Activated CD8-positive, alpha-beta T cell treated with anti-CD3 and anti-CD28 coated beads for 36 hours (primary cell): ENCODE data around the gene SLC4A1. TPM values are rescaled to one million over a fixed set of nuclear protein-coding genes. Genes with fewer than 3 reads are reported as not detected.

Source experiments
- ATAC-seq: fragments of 200-7000 bp; cut with Tn5 transposase; one replicate; pipeline ENCODE4 v1.10.0; 2021; ENCODE audit warnings: mild to moderate bottlenecking, moderate library complexity
- CTCF ChIA-PET: fragments of 350-600 bp; sonication (Branson Sonifier 250); formaldehyde crosslinking; loops from one replicate; lab custom pipeline; 2021; ENCODE audit warnings: antibody characterized with exemption; lab: Charles Lee
- POLR2A ChIA-PET: fragments of 350-600 bp; sonication (Branson Sonifier 250); formaldehyde crosslinking; loops from one replicate; lab custom pipeline; 2021; ENCODE audit warnings: antibody characterized with exemption; lab: Charles Lee
- DNase-seq: peaks from one replicate; pipeline ENCODE4 v3.0.0-alpha.2; 2020
- H3K27ac Mint-ChIP-seq: one replicate; pipeline ENCODE4 v1.8.0; 2021; ENCODE audit warnings: mild to moderate bottlenecking, mixed read lengths
- H3K27me3 Mint-ChIP-seq: one replicate; pipeline ENCODE4 v1.8.0; 2021; ENCODE audit warnings: mixed read lengths
- H3K36me3 Mint-ChIP-seq: one replicate; pipeline ENCODE4 v1.8.0; 2021; ENCODE audit warnings: low read depth, mixed read lengths
- H3K4me1 Mint-ChIP-seq: one replicate; pipeline ENCODE4 v1.8.0; 2021; ENCODE audit warnings: low read depth, mixed read lengths
- H3K4me3 Mint-ChIP-seq: one replicate; pipeline ENCODE4 v1.8.0; 2021; ENCODE audit warnings: mild to moderate bottlenecking, moderate library complexity, mixed read lengths
- H3K9me3 Mint-ChIP-seq: one replicate; pipeline ENCODE4 v1.8.0; 2021; ENCODE audit warnings: mixed read lengths
- intact Hi-C: fragments of 100-400 bp; cut with micrococcal nuclease; formaldehyde crosslinking; loops from one replicate; pipeline ENCODE4 v1.10.0; 2022
- total RNA-seq, 2 experiments: library from RNA; stranded (reverse); gene quantifications; one replicate each; pipeline ENCODE4 v1.2.3, GENCODE V29; 2021
- TF ChIP-seq, protein P1 (sequence below): fragments of 200-600 bp; IDR thresholded peaks from one replicate; pipeline ENCODE4 v1.8.0; 2022; ENCODE audit warnings: antibody characterized with exemption, mild to moderate bottlenecking

SLC4A1 gene
- total RNA-seq, 2 experiments from 2014 or later: not detected

DNA sequence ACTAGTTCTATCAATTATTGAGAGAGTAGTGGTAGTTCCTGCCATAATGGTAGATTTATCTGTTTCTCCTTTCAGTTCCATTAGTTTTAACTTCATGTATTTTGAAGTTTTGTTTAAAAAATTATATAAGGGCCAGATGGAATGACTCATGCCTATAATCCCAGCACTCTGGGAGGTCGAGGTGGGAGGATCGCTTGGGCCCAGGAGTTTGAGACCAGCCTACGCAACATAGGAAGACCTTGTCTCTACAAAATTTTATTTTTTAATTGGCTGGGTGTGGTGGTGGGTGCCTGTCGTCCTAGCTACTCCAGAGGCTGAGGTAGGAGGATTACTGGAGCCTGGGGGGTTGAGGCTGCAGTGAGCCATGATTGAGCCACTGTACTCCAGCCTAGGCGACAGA is 34.4 kb downstream of the SLC4A1 start:
- Mint-ChIP-seq H3K27me3 (no peaks in the 10 kb centered on the region), H3K4me1 (peaks cover 6% of the 10 kb centered on the region), H3K4me3 (no peak overlapping the region), H3K9me3 (no peaks in the 10 kb centered on the region), H3K27ac (no peak overlapping the region), H3K36me3 (no peaks in the 10 kb centered on the region)
- no peak for ATAC-seq
- DNase-seq: no peak
- CTCF ChIA-PET: interaction anchor here (1.0 kb wide), 1 partner anchor 11 kb away, joined by 3 read pairs; no protein-coding TSS in a partner anchor
- POLR2A ChIA-PET: no interaction called here
- TF ChIP-seq, protein P1, sequence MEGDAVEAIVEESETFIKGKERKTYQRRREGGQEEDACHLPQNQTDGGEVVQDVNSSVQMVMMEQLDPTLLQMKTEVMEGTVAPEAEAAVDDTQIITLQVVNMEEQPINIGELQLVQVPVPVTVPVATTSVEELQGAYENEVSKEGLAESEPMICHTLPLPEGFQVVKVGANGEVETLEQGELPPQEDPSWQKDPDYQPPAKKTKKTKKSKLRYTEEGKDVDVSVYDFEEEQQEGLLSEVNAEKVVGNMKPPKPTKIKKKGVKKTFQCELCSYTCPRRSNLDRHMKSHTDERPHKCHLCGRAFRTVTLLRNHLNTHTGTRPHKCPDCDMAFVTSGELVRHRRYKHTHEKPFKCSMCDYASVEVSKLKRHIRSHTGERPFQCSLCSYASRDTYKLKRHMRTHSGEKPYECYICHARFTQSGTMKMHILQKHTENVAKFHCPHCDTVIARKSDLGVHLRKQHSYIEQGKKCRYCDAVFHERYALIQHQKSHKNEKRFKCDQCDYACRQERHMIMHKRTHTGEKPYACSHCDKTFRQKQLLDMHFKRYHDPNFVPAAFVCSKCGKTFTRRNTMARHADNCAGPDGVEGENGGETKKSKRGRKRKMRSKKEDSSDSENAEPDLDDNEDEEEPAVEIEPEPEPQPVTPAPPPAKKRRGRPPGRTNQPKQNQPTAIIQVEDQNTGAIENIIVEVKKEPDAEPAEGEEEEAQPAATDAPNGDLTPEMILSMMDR: no peak
- intact Hi-C loops: no loop called here

DNA sequence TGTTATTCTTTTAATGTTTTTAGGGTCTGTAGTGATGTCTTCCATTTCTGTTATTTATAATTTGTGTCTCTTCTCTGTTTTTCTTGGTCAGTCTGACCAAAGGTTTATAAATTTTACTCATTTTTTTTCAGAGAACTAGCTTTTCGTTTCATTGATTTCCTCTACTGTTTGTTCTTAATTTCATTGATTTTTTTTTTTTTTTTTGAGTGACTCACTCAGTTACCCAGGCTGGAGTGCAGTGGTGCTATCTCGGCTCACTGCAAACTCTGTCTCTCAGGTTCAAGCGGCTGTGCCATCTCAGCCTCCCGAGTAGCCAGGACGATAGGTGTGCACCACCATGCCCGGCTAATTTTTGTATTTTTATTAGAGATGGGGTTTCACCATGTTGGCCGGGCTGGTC is 35.9 kb downstream of the SLC4A1 start:
- Mint-ChIP-seq H3K9me3 (no peaks in the 10 kb centered on the region), H3K36me3 (no peaks in the 10 kb centered on the region), H3K27ac (no peak overlapping the region), H3K4me3 (no peak overlapping the region), H3K27me3 (no peaks in the 10 kb centered on the region), H3K4me1 (peaks cover 6% of the 10 kb centered on the region)
- TF ChIP-seq, protein P1: no peak
- CTCF ChIA-PET: interaction anchor here (2.4 kb wide), 1 partner anchor 99 kb away, joined by 5 read pairs; no protein-coding TSS in a partner anchor
- DNase-seq (no peak), ATAC-seq (no peak)
- intact Hi-C loops: no loop called here
- POLR2A ChIA-PET: no interaction called here

DNA sequence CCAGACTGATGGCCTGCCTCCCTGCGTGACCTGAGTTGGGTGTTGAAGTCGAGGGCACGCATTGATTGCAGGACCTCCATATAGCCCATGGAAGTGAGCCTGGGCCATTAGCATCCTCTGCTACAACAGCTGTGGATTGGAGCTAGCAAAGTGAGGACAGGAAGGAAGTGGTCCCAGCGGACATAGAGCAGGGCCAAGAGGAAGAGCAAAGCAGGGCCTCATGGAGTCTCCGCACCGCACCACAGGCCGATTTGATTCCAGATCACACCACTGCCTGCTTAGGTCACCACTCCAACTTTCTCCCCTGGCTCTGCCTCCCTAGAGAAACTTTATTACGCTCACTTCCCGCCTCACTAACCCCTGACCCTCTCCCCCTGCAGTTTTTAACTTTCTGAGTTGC is 37.8 kb downstream of the SLC4A1 start:
- H3K27me3 Mint-ChIP-seq: no peaks in the 10 kb centered on the region
- POLR2A ChIA-PET: interaction anchor here (0.7 to 0.8 kb wide), 2 partner anchors 11 to 17 kb away, joined by 3 read pairs; partner anchors contain the start of gene UBTF
- CTCF ChIA-PET: interaction anchor here (0.9 kb wide), 1 partner anchor 62 kb away, joined by 3 read pairs; no protein-coding TSS in a partner anchor
- H3K36me3 Mint-ChIP-seq: no peaks in the 10 kb centered on the region
- no peak overlapping the region for H3K27ac Mint-ChIP-seq
- H3K4me1 Mint-ChIP-seq: peaks cover 5% of the 10 kb centered on the region
- no peak for DNase-seq
- intact Hi-C loops: no loop called here
- no peaks in the 10 kb centered on the region for H3K9me3 Mint-ChIP-seq
- no peak for ATAC-seq
- TF ChIP-seq, protein P1: no peak
- no peak overlapping the region for H3K4me3 Mint-ChIP-seq

GRCh38 chr17:44229090-44229489 is 38.8 kb downstream of the SLC4A1 start:
- no peak for DNase-seq
- CTCF ChIA-PET: interaction anchor here (0.9 to 1.9 kb wide), 3 partner anchors 19 to 116 kb away, joined by 3 to 5 read pairs (median 4); partner anchors contain the start of gene GRN
- Mint-ChIP-seq H3K9me3 (no peaks in the 10 kb centered on the region), H3K27me3 (no peaks in the 10 kb centered on the region), H3K27ac (no peak overlapping the region), H3K4me3 (no peak overlapping the region), H3K4me1 (no peaks in the 10 kb centered on the region), H3K36me3 (no peaks in the 10 kb centered on the region)
- intact Hi-C loops: no loop called here
- ATAC-seq: no peak
- POLR2A ChIA-PET: no interaction called here
- TF ChIP-seq, protein P1: no peak

DNA sequence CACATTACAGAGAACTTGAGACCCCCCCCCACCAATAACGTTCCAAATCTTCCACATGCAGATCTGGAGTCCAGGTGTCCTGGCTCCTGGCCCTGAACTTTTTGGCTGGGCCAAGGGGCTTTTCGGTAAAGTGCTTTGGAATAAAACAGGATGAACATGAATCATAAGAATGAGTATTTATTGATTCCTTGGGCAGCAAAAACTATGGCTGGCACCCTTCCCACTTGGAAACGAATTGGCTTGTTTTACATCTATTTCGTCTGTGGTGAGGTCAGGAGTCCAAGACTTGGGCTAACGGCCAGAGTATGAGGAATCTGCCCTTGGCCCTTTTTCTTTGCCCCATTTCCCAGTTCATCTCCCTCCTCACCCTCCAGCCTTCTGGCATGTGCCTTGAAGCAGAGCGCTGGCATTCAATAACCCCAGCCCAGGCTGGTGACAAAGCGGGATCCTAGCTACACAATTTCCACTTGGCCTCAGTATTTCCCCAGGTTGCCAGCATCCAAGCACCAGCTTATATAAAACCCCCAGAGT is 44.3 kb downstream of the SLC4A1 start:
- Mint-ChIP-seq H3K27me3 (no peaks in the 10 kb centered on the region), H3K4me1 (peaks cover 4% of the 10 kb centered on the region), H3K36me3 (peaks cover 4% of the 10 kb centered on the region), H3K9me3 (no peaks in the 10 kb centered on the region), H3K27ac (no peak overlapping the region), H3K4me3 (no peak overlapping the region)
- ChIA-PET CTCF (interaction anchor here (1.2 to 1.5 kb wide), 2 partner anchors 23 to 135 kb away, joined by 3 read pairs; no protein-coding TSS in a partner anchor), POLR2A (interaction anchor here (1.0 kb wide), 1 partner anchor 95 kb away, joined by 3 read pairs; no protein-coding TSS in a partner anchor)
- TF ChIP-seq, protein P1: no peak
- intact Hi-C loops: no loop called here
- DNase-seq (no peak), ATAC-seq (no peak)
